Effector memory CD8-positive, alpha-beta T cell (primary cell): ENCODE results near the gene MYH13.

Experiments
- ATAC-seq: fragments of 150-1000 bp; cut with Tn5 transposase; replicated peaks from 2 replicates; pipeline ENCODE4 v1.10.0; 2021; ENCODE audit warnings: mild to moderate bottlenecking, moderate library complexity
- DNase-seq, 3 experiments: peaks; one replicate each; pipeline ENCODE4 v3.0.0; 2021
- H3K27ac Mint-ChIP-seq, 2 donors: one replicate each; pipeline ENCODE4 v1.8.0; 2022; ENCODE audit warnings: mild to moderate bottlenecking in 2 of 2, mixed read lengths in 2 of 2, moderate library complexity in 2 of 2
- H3K27me3 Mint-ChIP-seq, 2 donors: one replicate each; pipeline ENCODE4 v1.8.0; 2022; ENCODE audit warnings: mixed read lengths in 2 of 2
- H3K36me3 Mint-ChIP-seq: one replicate; pipeline ENCODE4 v1.8.0; 2022; ENCODE audit warnings: mild to moderate bottlenecking, moderate library complexity, mixed read lengths; ENCODE audit not compliant: insufficient read depth
- H3K4me1 Mint-ChIP-seq, 2 donors: one replicate each; pipeline ENCODE4 v1.8.0; 2022; ENCODE audit warnings: low read depth in 2 of 2, mixed read lengths in 2 of 2
- H3K4me3 Mint-ChIP-seq, 2 donors: one replicate each; pipeline ENCODE4 v1.8.0; 2022; ENCODE audit warnings: mild to moderate bottlenecking in 2 of 2, mixed read lengths in 2 of 2, moderate library complexity in 2 of 2
- H3K9me3 Mint-ChIP-seq, 2 donors: one replicate each; pipeline ENCODE4 v1.8.0; 2022; ENCODE audit warnings: mixed read lengths in 2 of 2

The MYH13 gene

GRCh38 chr17:10278218-10278617 lies 94.6 kb downstream of the MYH13 start:
- ATAC-seq, result no peak
- peak overlapping the region in 1 of 2 donors; percentile 40 for H3K4me3 Mint-ChIP-seq

GRCh38 chr17:10276436-10276835 lies 96.4 kb downstream of the MYH13 start:
- Mint-ChIP-seq H3K36me3 (no peaks in the 10 kb centered on the region), H3K4me3 (no peak overlapping the region), H3K27me3 (peaks cover 28 to 55% of the 10 kb centered on the region in 2 donors), H3K9me3 (no peaks in the 10 kb centered on the region), H3K4me1 (peaks cover 5 to 6% of the 10 kb centered on the region in 2 donors), H3K27ac (no peak overlapping the region)
- ATAC-seq, result no peak
- DNase-seq, result no peak

More at GRCh38 chr17:10278218-10278617, 94.6 kb downstream of the MYH13 start:
- Mint-ChIP-seq H3K36me3 (no peaks in the 10 kb centered on the region), H3K9me3 (no peaks in the 10 kb centered on the region), H3K4me1 (peaks cover 5 to 6% of the 10 kb centered on the region in 2 donors), H3K27me3 (peaks cover 32 to 55% of the 10 kb centered on the region in 2 donors), H3K27ac (no peak overlapping the region)
- DNase-seq, result no peak

- H3K9me3 Mint-ChIP-seq, result no peaks in the 10 kb centered on the region
- ATAC-seq, result no peak
- H3K36me3 Mint-ChIP-seq, result no peaks in the 10 kb centered on the region
- H3K27ac Mint-ChIP-seq, result no peak overlapping the region
- DNase-seq, result no peak
- H3K27me3 Mint-ChIP-seq, result peaks cover 28 to 53% of the 10 kb centered on the region in 2 donors
- peaks cover 5 to 6% of the 10 kb centered on the region in 2 donors for H3K4me1 Mint-ChIP-seq
- H3K4me3 Mint-ChIP-seq, result no peak overlapping the region
These were observed 97.4 kb downstream of the MYH13 start for GRCh38 chr17:10275418-10275817.

DNA sequence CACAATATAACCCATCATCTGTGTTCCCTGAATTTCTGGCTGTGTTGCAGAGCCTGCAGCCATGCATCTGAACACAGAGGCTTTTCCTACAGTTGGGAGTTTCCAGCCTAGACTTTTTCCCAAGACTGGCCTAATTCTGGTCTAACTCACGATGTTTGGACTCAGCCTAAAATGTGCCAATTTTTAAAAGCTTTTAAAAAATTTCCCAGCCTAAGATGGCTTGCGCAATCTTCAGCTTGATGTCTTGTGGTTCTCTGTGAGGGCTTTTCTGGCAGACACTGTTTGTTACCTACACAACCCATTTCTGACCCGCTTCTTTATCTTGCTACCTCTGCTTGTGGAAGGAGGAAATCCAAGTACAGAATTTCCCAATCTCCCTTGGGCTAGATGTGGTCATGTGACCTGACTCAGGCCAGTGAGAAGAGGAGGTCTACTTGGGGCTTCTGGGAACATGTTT lies 101.7 kb downstream of the MYH13 start:
- no peaks in the 10 kb centered on the region for H3K9me3 Mint-ChIP-seq
- H3K36me3 Mint-ChIP-seq, result no peaks in the 10 kb centered on the region
- ATAC-seq (no peak), DNase-seq (no peak)
- no peak overlapping the region for H3K27ac Mint-ChIP-seq
- H3K4me3 Mint-ChIP-seq, result no peak overlapping the region
- no peaks in the 10 kb centered on the region for H3K4me1 Mint-ChIP-seq
- H3K27me3 Mint-ChIP-seq, result peaks cover 14 to 22% of the 10 kb centered on the region in 2 donors

GRCh38 chr17:10270258-10270657 lies 102.5 kb downstream of the MYH13 start:
- no peak for DNase-seq
- Mint-ChIP-seq H3K27me3 (peaks cover 12 to 16% of the 10 kb centered on the region in 2 donors), H3K36me3 (no peaks in the 10 kb centered on the region), H3K4me1 (no peaks in the 10 kb centered on the region), H3K27ac (no peak overlapping the region), H3K4me3 (no peak overlapping the region), H3K9me3 (no peaks in the 10 kb centered on the region)
- no peak for ATAC-seq

DNA sequence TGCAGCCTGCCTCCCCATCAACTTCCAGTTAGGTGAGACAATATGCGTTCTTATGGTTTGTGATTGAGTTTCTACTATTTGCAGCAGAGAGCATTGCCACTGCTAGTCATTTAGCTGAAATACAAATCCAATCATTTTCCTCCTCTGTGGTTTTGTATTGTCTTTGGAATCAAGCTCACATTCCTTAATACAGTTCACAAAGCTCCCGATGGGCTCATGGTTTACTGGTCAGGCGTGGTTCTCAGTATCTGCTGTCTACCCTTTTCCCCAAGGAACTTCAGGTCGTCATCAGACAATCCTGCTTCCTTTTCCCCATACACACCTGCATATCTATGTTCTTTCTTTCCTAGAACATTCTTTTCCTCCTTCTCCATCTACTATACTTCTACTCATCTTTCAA lies 104.8 kb downstream of the MYH13 start:
- Mint-ChIP-seq H3K4me1 (no peaks in the 10 kb centered on the region), H3K9me3 (no peaks in the 10 kb centered on the region), H3K27me3 (no peaks in the 10 kb centered on the region), H3K36me3 (no peaks in the 10 kb centered on the region), H3K27ac (no peak overlapping the region), H3K4me3 (no peak overlapping the region)
- ATAC-seq (no peak), DNase-seq (no peak)

GRCh38 chr17:10266296-10266876 lies 106.4 kb downstream of the MYH13 start:
- H3K9me3 Mint-ChIP-seq, result no peaks in the 10 kb centered on the region
- H3K4me1 Mint-ChIP-seq, result no peaks in the 10 kb centered on the region
- H3K27ac Mint-ChIP-seq, result no peak overlapping the region
- no peak for ATAC-seq
- peaks cover under 1% of the 10 kb centered on the region in 2 donors for H3K27me3 Mint-ChIP-seq
- no peak for DNase-seq
- no peaks in the 10 kb centered on the region for H3K36me3 Mint-ChIP-seq
- no peak overlapping the region for H3K4me3 Mint-ChIP-seq

DNA sequence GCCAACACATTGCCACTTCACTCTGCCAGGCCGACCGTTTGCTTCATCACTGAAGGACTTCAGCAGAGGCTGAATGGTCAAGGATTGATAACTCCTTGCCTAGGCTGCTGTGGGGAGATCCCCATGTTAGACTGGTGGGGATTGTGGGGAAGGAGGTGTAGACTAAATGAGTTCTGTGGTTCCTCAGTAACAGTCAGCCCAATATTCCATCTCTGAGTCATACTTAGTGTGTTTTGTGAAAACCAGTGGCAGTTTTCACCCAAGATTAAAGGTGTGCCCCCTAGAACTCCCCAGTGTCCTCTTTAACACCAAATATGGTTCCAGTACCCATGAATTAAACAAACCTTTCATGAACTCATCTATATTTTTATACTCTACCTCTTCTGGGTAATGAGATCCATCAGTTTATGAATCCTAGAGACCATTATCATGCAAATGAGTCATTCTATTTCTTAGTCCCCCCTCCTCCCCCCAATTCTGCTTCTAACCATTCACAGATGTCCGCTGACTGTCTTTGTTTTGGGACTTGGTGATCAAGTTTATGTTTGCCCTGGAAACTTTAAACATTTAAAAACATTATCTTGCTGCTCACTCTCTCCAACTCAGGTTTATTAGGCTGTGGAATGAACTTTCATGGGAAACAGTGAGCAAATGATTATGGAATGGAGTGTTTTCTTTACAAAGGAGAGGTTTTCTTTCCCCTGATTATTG lies 107.6 kb downstream of the MYH13 start:
- Mint-ChIP-seq H3K36me3 (no peaks in the 10 kb centered on the region), H3K4me3 (no peak overlapping the region), H3K4me1 (no peaks in the 10 kb centered on the region), H3K27ac (no peak overlapping the region), H3K27me3 (peaks cover 7 to 8% of the 10 kb centered on the region in 2 donors), H3K9me3 (no peaks in the 10 kb centered on the region)
- DNase-seq, result no peak
- ATAC-seq, result no peak

DNA sequence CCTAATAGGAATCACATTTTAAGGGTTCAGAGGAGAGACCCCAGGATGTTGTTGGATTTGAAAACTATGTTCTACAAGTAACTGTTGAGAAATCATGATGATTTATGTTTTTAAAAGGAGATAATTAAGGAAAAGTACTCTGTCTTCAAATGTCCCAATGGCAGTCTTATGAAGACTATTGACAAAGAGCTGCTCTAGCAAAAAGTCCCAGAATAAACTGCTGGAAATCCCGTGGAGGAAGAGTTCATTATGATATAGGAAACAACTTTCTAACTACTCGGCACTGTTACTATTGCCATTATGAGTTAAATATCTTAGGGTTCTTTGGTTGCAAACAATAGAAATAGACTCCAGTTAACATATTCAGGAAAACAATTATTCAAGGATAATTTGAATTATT lies 108.8 kb downstream of the MYH13 start:
- H3K9me3 Mint-ChIP-seq, result no peaks in the 10 kb centered on the region
- no peaks in the 10 kb centered on the region for H3K36me3 Mint-ChIP-seq

DNA sequence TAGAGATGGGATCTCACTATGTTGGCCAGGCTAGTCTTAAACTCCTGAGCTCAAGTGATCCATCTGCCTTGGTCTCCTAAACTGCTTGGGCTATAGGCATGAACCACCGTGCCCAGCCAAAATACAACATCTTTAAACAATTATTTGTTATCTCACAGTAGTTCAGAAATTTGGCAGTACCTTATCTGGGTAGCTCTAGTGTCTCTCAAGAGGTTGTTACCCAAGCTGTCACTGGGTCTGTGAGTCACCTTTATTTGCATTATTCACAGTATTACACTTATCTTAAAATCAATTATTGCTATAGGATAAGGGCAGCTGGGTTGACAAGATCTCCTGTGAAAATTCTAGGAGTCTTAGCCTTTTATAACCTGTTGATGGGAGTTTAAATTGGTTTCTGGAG lies 110.4 kb downstream of the MYH13 start:
- Mint-ChIP-seq H3K4me1 (no peaks in the 10 kb centered on the region), H3K27me3 (peaks cover 21 to 23% of the 10 kb centered on the region in 2 donors), H3K27ac (no peak overlapping the region), H3K9me3 (no peaks in the 10 kb centered on the region), H3K4me3 (no peak overlapping the region), H3K36me3 (no peaks in the 10 kb centered on the region)
- no peak for ATAC-seq
- no peak for DNase-seq

More for the DNA sequence above, 108.8 kb downstream of the MYH13 start:
- Mint-ChIP-seq H3K27me3 (peaks cover 7 to 10% of the 10 kb centered on the region in 2 donors), H3K4me3 (no peak overlapping the region), H3K27ac (no peak overlapping the region), H3K4me1 (no peaks in the 10 kb centered on the region)
- no peak for DNase-seq
- no peak for ATAC-seq

DNA sequence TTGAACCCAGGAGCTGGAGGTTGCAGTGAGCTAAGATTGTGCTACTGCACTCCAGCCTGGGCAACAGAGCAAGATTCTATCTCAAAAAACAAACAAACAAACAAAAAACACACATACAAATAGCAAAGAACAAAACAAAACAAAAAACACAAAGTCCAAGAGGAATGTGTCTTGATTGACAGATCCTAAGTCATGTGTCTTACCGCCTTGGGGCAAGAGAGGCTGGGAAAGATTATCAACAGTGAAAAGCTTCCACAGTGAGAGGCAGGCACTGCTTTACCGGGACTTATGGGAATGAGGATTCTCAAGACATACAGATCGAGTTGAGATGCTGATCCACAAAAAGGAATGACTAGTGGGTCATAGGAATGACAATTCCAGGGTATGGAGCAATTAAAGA lies 111.7 kb downstream of the MYH13 start:
- no peak for ATAC-seq
- DNase-seq, result no peak
- no peak overlapping the region for H3K27ac Mint-ChIP-seq
- H3K27me3 Mint-ChIP-seq, result peaks cover 21 to 28% of the 10 kb centered on the region in 2 donors
- no peaks in the 10 kb centered on the region for H3K9me3 Mint-ChIP-seq
- H3K36me3 Mint-ChIP-seq, result no peaks in the 10 kb centered on the region
- no peaks in the 10 kb centered on the region for H3K4me1 Mint-ChIP-seq
- no peak overlapping the region for H3K4me3 Mint-ChIP-seq

GRCh38 chr17:10251212-10251948 lies 121.4 kb downstream of the MYH13 start:
- Mint-ChIP-seq H3K4me1 (peaks cover 7 to 8% of the 10 kb centered on the region in 2 donors), H3K4me3 (no peak overlapping the region)

More at GRCh38 chr17:10251212-10251948, 121.4 kb downstream of the MYH13 start:
- Mint-ChIP-seq H3K36me3 (no peaks in the 10 kb centered on the region), H3K27me3 (peaks cover 10 to 18% of the 10 kb centered on the region in 2 donors), H3K27ac (no peak overlapping the region), H3K9me3 (no peaks in the 10 kb centered on the region)
- no peak for ATAC-seq
- no peak for DNase-seq
